Activated CD4-positive, alpha-beta T cell treated with anti-CD3 and anti-CD28 coated beads, Interleukin-2, amount 50 U/mL, for 16 hours (primary cell): ENCODE results near the gene RERE.

Experiments used
- DNase-seq: peaks from one replicate; pipeline ENCODE4 v3.0.0-alpha.2; 2020

Gene RERE

GRCh38 chr1:8435569-8436071, 381.8 kb downstream of the RERE start:
- no peak for DNase-seq

- DNase-seq = no peak
Measured at GRCh38 chr1:8434101-8434500, 383.3 kb downstream of the RERE start.

- no peak for DNase-seq
Measured at GRCh38 chr1:8431784-8432183, 385.7 kb downstream of the RERE start.

GRCh38 chr1:8431019-8431418, 386.4 kb downstream of the RERE start:
- no peak for DNase-seq

GRCh38 chr1:8430476-8430875, 387.0 kb downstream of the RERE start:
- peak; percentile 44 for DNase-seq

GRCh38 chr1:8429549-8430110, 387.8 kb downstream of the RERE start:
- DNase-seq = no peak

GRCh38 chr1:8428441-8428840, 389.0 kb downstream of the RERE start:
- no peak for DNase-seq

- DNase-seq = no peak
Measured at GRCh38 chr1:8427986-8428385, 389.5 kb downstream of the RERE start.

GRCh38 chr1:8427493-8427892, 389.9 kb downstream of the RERE start:
- peak; percentile 61 for DNase-seq

GRCh38 chr1:8426996-8427395, 390.4 kb downstream of the RERE start:
- DNase-seq = no peak

- no peak for DNase-seq
Measured at GRCh38 chr1:8425781-8426161, 391.7 kb downstream of the RERE start.

GRCh38 chr1:8425150-8425780, 392.2 kb downstream of the RERE start:
- no peak for DNase-seq

- DNase-seq = peak; percentile 61
Measured at GRCh38 chr1:8424539-8425116, 392.8 kb downstream of the RERE start.

GRCh38 chr1:8423692-8424538, 393.5 kb downstream of the RERE start:
- peak; percentile 74 for DNase-seq

GRCh38 chr1:8423269-8423691, 394.2 kb downstream of the RERE start:
- no peak for DNase-seq

- DNase-seq = no peak
Measured at GRCh38 chr1:8422510-8423268, 394.8 kb downstream of the RERE start.

- no peak for DNase-seq
Measured at GRCh38 chr1:8421721-8422120, 395.7 kb downstream of the RERE start.

- DNase-seq = no peak
Measured at GRCh38 chr1:8420318-8420717, 397.1 kb downstream of the RERE start.

- DNase-seq = no peak
Measured at GRCh38 chr1:8419861-8420260, 397.6 kb downstream of the RERE start.

- no peak for DNase-seq
Measured at GRCh38 chr1:8419172-8419571, 398.3 kb downstream of the RERE start.

- DNase-seq = no peak
Measured at GRCh38 chr1:8418301-8418700, 399.1 kb downstream of the RERE start.

- DNase-seq = no peak
Measured at GRCh38 chr1:8417625-8418024, 399.8 kb downstream of the RERE start.

- DNase-seq = no peak
Measured at GRCh38 chr1:8416881-8417280, 400.6 kb downstream of the RERE start.
